Glutamatergic neuron (in vitro differentiated cells): ENCODE measurements around the gene TCF3. TPM values are rescaled to one million over a fixed set of nuclear protein-coding genes. Genes with fewer than 3 reads are reported as not detected.

Source experiments
- DNase-seq: peaks from one replicate; pipeline ENCODE4 v3.0.0; 2022
- H3K27ac Mint-ChIP-seq: one replicate; pipeline ENCODE4 v1.8.0; 2020; ENCODE audit warnings: mild to moderate bottlenecking, mixed read lengths, inconsistent platforms; ENCODE audit not compliant: unreplicated experiment
- H3K27me3 Mint-ChIP-seq: one replicate; pipeline ENCODE4 v1.8.0; 2020; ENCODE audit warnings: mild to moderate bottlenecking, moderate library complexity, mixed read lengths, inconsistent platforms; ENCODE audit not compliant: unreplicated experiment
- H3K36me3 Mint-ChIP-seq: one replicate; pipeline ENCODE4 v1.8.0; 2020; ENCODE audit warnings: mild to moderate bottlenecking, mixed read lengths, inconsistent platforms; ENCODE audit not compliant: unreplicated experiment
- H3K4me1 Mint-ChIP-seq: one replicate; pipeline ENCODE4 v1.8.0; 2020; ENCODE audit warnings: mild to moderate bottlenecking, low read depth, mixed read lengths, inconsistent platforms; ENCODE audit not compliant: unreplicated experiment
- H3K4me3 Mint-ChIP-seq: one replicate; pipeline ENCODE4 v1.8.0; 2020; ENCODE audit warnings: mild to moderate bottlenecking, mixed read lengths, inconsistent platforms; ENCODE audit not compliant: unreplicated experiment
- H3K9me3 Mint-ChIP-seq: one replicate; pipeline ENCODE4 v1.8.0; 2020; ENCODE audit warnings: mild to moderate bottlenecking, moderate library complexity, mixed read lengths, inconsistent platforms; ENCODE audit not compliant: unreplicated experiment
- CTCF ChIP-seq: fragments of 200-600 bp; sonication (generic); IDR thresholded peaks from one replicate; pipeline ENCODE4 v1.5.0; 2021; ENCODE audit not compliant: partially characterized antibody, unreplicated experiment
- total RNA-seq: library from RNA; stranded (reverse); fragmentation: NEBNext Ultra II Directional; extraction: Animal tissue kit (Norgen Biotek cat#: 25700); gene quantifications from one replicate; pipeline ENCODE4 v1.2.1, GENCODE V29; 2021; ENCODE audit not compliant: unreplicated experiment

The TCF3 gene
- total RNA-seq, 1 donor from 2014 or later: 249 TPM

GRCh38 chr19:1658150-1659083 lies 6.0 kb upstream of the TCF3 start:
- TF ChIP-seq CTCF: no peak
- H3K4me3 Mint-ChIP-seq: no peak overlapping the region
- peaks cover 3% of the 10 kb centered on the region for H3K9me3 Mint-ChIP-seq
- peaks cover 6% of the 10 kb centered on the region for H3K27me3 Mint-ChIP-seq
- no peaks in the 10 kb centered on the region for H3K36me3 Mint-ChIP-seq
- peak; percentile 22 for DNase-seq
- no peaks in the 10 kb centered on the region for H3K4me1 Mint-ChIP-seq
- no peak overlapping the region for H3K27ac Mint-ChIP-seq

DNA sequence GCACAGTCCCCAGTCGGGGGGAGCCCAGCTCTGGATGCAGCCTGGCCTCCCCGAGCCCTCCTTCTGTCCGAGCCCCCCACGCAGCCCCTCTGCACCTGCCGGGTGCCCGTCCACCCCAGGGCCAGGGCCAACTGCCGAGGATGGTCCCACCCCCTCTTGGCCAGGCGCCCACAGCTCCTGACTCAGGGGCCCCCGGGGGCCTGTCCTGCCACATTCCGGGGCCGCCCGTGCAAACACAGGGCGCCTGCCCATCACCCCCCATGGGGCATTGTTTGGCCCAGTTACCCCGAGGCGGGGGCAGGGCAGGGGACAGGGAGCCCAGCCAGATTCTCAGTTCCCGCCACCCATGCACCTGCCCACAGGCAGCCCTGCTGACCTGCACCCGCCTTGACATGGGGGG lies 5.3 kb upstream of the TCF3 start:
- Mint-ChIP-seq H3K27ac (no peak overlapping the region), H3K4me3 (no peak overlapping the region), H3K4me1 (no peaks in the 10 kb centered on the region), H3K36me3 (no peaks in the 10 kb centered on the region), H3K27me3 (peaks cover 10% of the 10 kb centered on the region), H3K9me3 (peaks cover 6% of the 10 kb centered on the region)
- TF ChIP-seq CTCF: no peak
- peak; percentile 14 for DNase-seq

GRCh38 chr19:1656988-1657536 lies 4.6 kb upstream of the TCF3 start:
- H3K4me3 Mint-ChIP-seq: no peak overlapping the region

GRCh38 chr19:1655987-1656608 lies 3.7 kb upstream of the TCF3 start:
- DNase-seq: peak; percentile 15
- Mint-ChIP-seq H3K4me3 (no peak overlapping the region), H3K27me3 (peaks cover 13% of the 10 kb centered on the region), H3K9me3 (peaks cover 7% of the 10 kb centered on the region), H3K4me1 (no peaks in the 10 kb centered on the region), H3K36me3 (no peaks in the 10 kb centered on the region), H3K27ac (no peak overlapping the region)
- TF ChIP-seq CTCF: no peak

More at GRCh38 chr19:1656988-1657536, 4.6 kb upstream of the TCF3 start:
- Mint-ChIP-seq H3K9me3 (peaks cover 5% of the 10 kb centered on the region), H3K4me1 (no peaks in the 10 kb centered on the region), H3K27ac (no peak overlapping the region), H3K27me3 (peaks cover 10% of the 10 kb centered on the region), H3K36me3 (no peaks in the 10 kb centered on the region)
- DNase-seq: peak; percentile 11
- no peak for TF ChIP-seq CTCF
